ENCODE measurements around the gene PLEKHH1.

Gene PLEKHH1

GRCh38 chr14:67532998-67533753, at the start of gene PLEKHH1:
Gene PLEKHH1, plus strand, starts transcription at chr14:67533290. Its CDS starts 8,578 bp downstream, at chr14:67541868.
- DNase-seq = peak; percentile 71

- no peak for DNase-seq
Observed at GRCh38 chr14:67483579-67484285, 49.4 kb upstream of the PLEKHH1 start.

GRCh38 chr14:67485501-67486095, 47.5 kb upstream of the PLEKHH1 start:
- no peak for DNase-seq

GRCh38 chr14:67486890-67487289, 46.2 kb upstream of the PLEKHH1 start:
- no peak for DNase-seq

- DNase-seq = no peak
Observed at GRCh38 chr14:67487332-67487731, 45.8 kb upstream of the PLEKHH1 start.

GRCh38 chr14:67487937-67488893, 44.9 kb upstream of the PLEKHH1 start, which contains the start of gene TMEM229B:
Gene TMEM229B, minus strand, starts transcription at chr14:67488721. Its CDS starts 14,798 bp downstream, at chr14:67473923.
- no peak for DNase-seq

GRCh38 chr14:67490196-67490595, 42.9 kb upstream of the PLEKHH1 start:
- no peak for DNase-seq

- DNase-seq = no peak
Observed at GRCh38 chr14:67491285-67491684, 41.8 kb upstream of the PLEKHH1 start.

GRCh38 chr14:67491741-67492507, 41.2 kb upstream of the PLEKHH1 start:
- DNase-seq = peak; percentile 98

- DNase-seq = peak; percentile 62
Observed at GRCh38 chr14:67492538-67492937, 40.6 kb upstream of the PLEKHH1 start.

GRCh38 chr14:67493092-67493717, 39.9 kb upstream of the PLEKHH1 start:
- no peak for DNase-seq

- DNase-seq = no peak
Observed at GRCh38 chr14:67495827-67496226, 37.3 kb upstream of the PLEKHH1 start.

GRCh38 chr14:67497216-67497615, 35.9 kb upstream of the PLEKHH1 start:
- no peak for DNase-seq

GRCh38 chr14:67497716-67498115, 35.4 kb upstream of the PLEKHH1 start:
- no peak for DNase-seq

GRCh38 chr14:67500981-67501380, 32.1 kb upstream of the PLEKHH1 start:
- no peak for DNase-seq

- DNase-seq = no peak
Observed at GRCh38 chr14:67501670-67502069, 31.4 kb upstream of the PLEKHH1 start.

- DNase-seq = no peak
Observed at GRCh38 chr14:67502867-67503266, 30.2 kb upstream of the PLEKHH1 start.

- DNase-seq = no peak
Observed at GRCh38 chr14:67503331-67503730, 29.8 kb upstream of the PLEKHH1 start.

- no peak for DNase-seq
Observed at GRCh38 chr14:67505254-67505653, 27.8 kb upstream of the PLEKHH1 start.

GRCh38 chr14:67508956-67509355, 24.1 kb upstream of the PLEKHH1 start:
- DNase-seq = no peak

- no peak for DNase-seq
Observed at GRCh38 chr14:67510121-67510520, 23.0 kb upstream of the PLEKHH1 start.

All from NCI-H1092 treated with DMSO at 0.1 percent for 48 hours (cell line).